BJ (cell line): ENCODE data around the gene CD81. TPM values are rescaled to one million over a fixed set of nuclear protein-coding genes. Genes with fewer than 3 reads are reported as not detected.

Experiments
- CTCF ChIA-PET: fragments of 350-600 bp; formaldehyde crosslinking; extraction: SDS; loops from one replicate; lab custom pipeline; 2021; ENCODE audit warnings: antibody characterized with exemption, inconsistent platforms; lab: Yijun Ruan, JAX
- POLR2A ChIA-PET: fragments of 300-600 bp; sonication (Branson Sonifier 250); formaldehyde crosslinking; extraction: SDS; loops from one replicate; lab custom pipeline; 2021; ENCODE audit warnings: antibody characterized with exemption; lab: Charles Lee
- DNase-seq: peaks from one replicate; pipeline ENCODE4 v3.0.0-alpha.2; 2011; ENCODE audit warnings: low read depth
- H3K27me3 ChIP-seq: 2 replicates; pipeline ENCODE4 v1.6.0; 2011; ENCODE audit warnings: low read length; ENCODE audit not compliant: control insufficient read depth, insufficient read depth
- H3K36me3 ChIP-seq: 2 replicates; pipeline ENCODE4 v1.5.1; 2011; ENCODE audit warnings: low read length; ENCODE audit not compliant: control insufficient read depth, insufficient read depth
- H3K4me3 ChIP-seq: 2 replicates; pipeline ENCODE4 v1.5.1; 2011; ENCODE audit warnings: low read depth, mild to moderate bottlenecking, control low read depth, low read length
- CTCF ChIP-seq: IDR thresholded peaks from 2 replicates; pipeline ENCODE4 v1.5.1; 2011; ENCODE audit warnings: low read depth, mild to moderate bottlenecking, control low read depth, inconsistent platforms, low read length, moderate library complexity; ENCODE audit not compliant: insufficient read depth
- polyA plus RNA-seq: library from polyadenylated mRNA; depleted of rRNA; stranded (reverse); fragments of >200 nt; gene quantifications from 2 replicates; pipeline ENCODE4 v1.2.3, GENCODE V29; 2011

The CD81 gene
- polyA plus RNA-seq, 1 experiment, result 875 TPM

DNA sequence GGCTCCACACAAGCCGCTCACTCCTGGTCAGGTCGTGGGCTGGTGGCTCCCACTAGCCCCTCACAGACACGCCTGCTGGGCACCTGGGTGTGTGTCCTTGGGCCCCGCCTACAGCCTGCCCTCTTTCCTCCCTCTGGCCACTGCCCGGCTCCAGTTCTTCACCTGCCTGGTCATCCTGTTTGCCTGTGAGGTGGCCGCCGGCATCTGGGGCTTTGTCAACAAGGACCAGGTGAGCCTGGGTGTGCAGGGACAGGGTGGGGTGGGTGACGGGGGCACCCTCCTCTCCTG lies 17.7 kb downstream of the CD81 start:
- peaks cover 52% of the 10 kb centered on the region for H3K36me3 ChIP-seq

DNA sequence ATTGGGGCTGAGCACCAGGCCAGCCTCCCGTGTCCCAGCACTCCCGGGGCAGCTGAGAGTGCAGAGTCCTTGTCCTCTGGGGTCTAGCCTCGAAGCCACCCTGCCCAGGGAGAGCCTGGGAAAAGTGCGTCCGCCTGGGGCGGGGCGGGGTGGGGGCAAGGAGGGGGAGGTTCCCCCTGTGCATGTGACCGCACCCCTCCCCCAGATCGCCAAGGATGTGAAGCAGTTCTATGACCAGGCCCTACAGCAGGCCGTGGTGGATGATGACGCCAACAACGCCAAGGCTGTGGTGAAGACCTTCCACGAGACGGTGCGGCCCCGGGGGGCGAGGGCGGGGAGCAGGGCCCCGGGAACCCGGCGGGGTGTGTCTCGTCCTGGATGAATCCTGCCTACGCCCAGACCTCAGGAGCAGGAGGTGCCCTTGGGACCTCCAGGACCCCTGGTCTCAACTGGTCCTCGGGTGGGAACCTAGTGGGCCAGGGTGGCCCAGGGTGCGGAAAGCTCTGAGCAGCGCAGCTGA lies 18.2 kb downstream of the CD81 start:
- Histone ChIP-seq H3K4me3 (no peak overlapping the region), H3K36me3 (peaks cover 52% of the 10 kb centered on the region), H3K27me3 (no peaks in the 10 kb centered on the region)
- POLR2A ChIA-PET, result interaction anchor here (0.6 kb wide), 1 partner anchor 1329 kb away, joined by 5 read pairs; no protein-coding TSS in a partner anchor
- no peak for TF ChIP-seq CTCF
- CTCF ChIA-PET, result interaction anchor here (2.6 kb wide), 1 partner anchor 89 kb away, joined by 9 read pairs; no protein-coding TSS in a partner anchor
- DNase-seq, result no peak

More for the DNA sequence above, 17.7 kb downstream of the CD81 start:
- ChIA-PET POLR2A (no interaction called here), CTCF (interaction anchor here (2.6 kb wide), 1 partner anchor 89 kb away, joined by 9 read pairs; no protein-coding TSS in a partner anchor)
- no peak for TF ChIP-seq CTCF
- no peak for DNase-seq
- Histone ChIP-seq H3K4me3 (no peak overlapping the region), H3K27me3 (no peaks in the 10 kb centered on the region)

DNA sequence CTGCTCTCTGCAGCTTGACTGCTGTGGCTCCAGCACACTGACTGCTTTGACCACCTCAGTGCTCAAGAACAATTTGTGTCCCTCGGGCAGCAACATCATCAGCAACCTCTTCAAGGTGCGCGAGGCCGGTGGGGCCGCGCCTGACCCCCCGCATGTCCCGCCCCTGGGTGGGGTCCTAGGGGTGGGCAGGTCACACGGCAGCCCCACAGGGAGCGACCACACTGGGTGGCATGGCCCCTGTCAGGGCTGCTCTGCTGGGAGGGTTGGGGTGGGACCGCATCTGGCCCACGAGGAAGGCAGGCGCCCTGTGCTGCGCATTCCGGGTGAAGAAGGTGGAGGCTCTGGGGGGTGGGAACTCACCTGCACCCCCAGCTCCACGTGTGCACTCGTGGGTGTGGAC lies 18.7 kb downstream of the CD81 start:
- POLR2A ChIA-PET, result no interaction called here
- H3K4me3 ChIP-seq, result no peak overlapping the region
- TF ChIP-seq CTCF, result no peak
- CTCF ChIA-PET, result interaction anchor here (2.6 kb wide), 1 partner anchor 90 kb away, joined by 9 read pairs; no protein-coding TSS in a partner anchor
- no peak for DNase-seq
- peaks cover 52% of the 10 kb centered on the region for H3K36me3 ChIP-seq
- H3K27me3 ChIP-seq, result no peaks in the 10 kb centered on the region

DNA sequence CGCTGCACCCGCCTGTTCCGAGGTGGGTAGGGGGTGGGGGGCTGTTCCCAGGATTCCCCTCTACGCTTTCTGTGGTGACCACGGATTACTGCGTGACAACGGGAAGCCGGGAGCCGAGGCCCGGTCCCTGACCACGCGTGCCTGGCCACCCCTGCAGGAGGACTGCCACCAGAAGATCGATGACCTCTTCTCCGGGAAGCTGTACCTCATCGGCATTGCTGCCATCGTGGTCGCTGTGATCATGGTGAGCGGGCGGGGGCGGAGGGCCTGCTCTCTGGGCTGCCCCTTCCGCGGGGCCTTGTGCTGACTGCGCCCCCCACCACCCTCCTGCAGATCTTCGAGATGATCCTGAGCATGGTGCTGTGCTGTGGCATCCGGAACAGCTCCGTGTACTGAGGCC lies 19.4 kb downstream of the CD81 start:
- Histone ChIP-seq H3K27me3 (no peaks in the 10 kb centered on the region), H3K36me3 (peaks cover 50% of the 10 kb centered on the region), H3K4me3 (no peak overlapping the region)
- TF ChIP-seq CTCF, result no peak
- CTCF ChIA-PET, result interaction anchor here (2.6 kb wide), 1 partner anchor 91 kb away, joined by 9 read pairs; no protein-coding TSS in a partner anchor
- POLR2A ChIA-PET, result no interaction called here
- DNase-seq, result no peak

GRCh38 chr11:2397005-2397404 lies 19.9 kb downstream of the CD81 start:
- Histone ChIP-seq H3K36me3 (peaks cover 46% of the 10 kb centered on the region), H3K4me3 (no peak overlapping the region), H3K27me3 (no peaks in the 10 kb centered on the region)
- CTCF ChIA-PET, result interaction anchor here (2.6 kb wide), 1 partner anchor 91 kb away, joined by 9 read pairs; no protein-coding TSS in a partner anchor
- no peak for TF ChIP-seq CTCF
- DNase-seq, result no peak
- POLR2A ChIA-PET, result no interaction called here
